ENCODE measurements around the gene TTC28.

GRCh38 chr22:28429711-28430110, 249.9 kb downstream of the TTC28 start:
- TF ChIP-seq, protein P1, sequence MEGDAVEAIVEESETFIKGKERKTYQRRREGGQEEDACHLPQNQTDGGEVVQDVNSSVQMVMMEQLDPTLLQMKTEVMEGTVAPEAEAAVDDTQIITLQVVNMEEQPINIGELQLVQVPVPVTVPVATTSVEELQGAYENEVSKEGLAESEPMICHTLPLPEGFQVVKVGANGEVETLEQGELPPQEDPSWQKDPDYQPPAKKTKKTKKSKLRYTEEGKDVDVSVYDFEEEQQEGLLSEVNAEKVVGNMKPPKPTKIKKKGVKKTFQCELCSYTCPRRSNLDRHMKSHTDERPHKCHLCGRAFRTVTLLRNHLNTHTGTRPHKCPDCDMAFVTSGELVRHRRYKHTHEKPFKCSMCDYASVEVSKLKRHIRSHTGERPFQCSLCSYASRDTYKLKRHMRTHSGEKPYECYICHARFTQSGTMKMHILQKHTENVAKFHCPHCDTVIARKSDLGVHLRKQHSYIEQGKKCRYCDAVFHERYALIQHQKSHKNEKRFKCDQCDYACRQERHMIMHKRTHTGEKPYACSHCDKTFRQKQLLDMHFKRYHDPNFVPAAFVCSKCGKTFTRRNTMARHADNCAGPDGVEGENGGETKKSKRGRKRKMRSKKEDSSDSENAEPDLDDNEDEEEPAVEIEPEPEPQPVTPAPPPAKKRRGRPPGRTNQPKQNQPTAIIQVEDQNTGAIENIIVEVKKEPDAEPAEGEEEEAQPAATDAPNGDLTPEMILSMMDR (IDR thresholded peaks at IDR 0.05) = no peak
- no peak for TF ChIP-seq EZH2phosphoT487 (IDR thresholded peaks at IDR 0.05)
